Astrocyte of the spinal cord (primary cell): Measurements from ENCODE around the gene ZNF490.
"Not testable (repeated sequence)": the region's sequence is repeated elsewhere in the genome, so short reads cannot be mapped to it uniquely, and the experiment has no call there.

Source experiments
- DNase-seq: peaks from one replicate; pipeline ENCODE4 v3.0.0; 2011; ENCODE audit warnings: low read depth, low spot score
- H3K4me3 ChIP-seq: 2 replicates; pipeline ENCODE4 v1.5.1; 2011; ENCODE audit warnings: low read depth, mild to moderate bottlenecking, low read length, moderate library complexity
- CTCF ChIP-seq: IDR thresholded peaks from 2 replicates; pipeline ENCODE4 v1.5.1; 2012; ENCODE audit warnings: low read depth, mild to moderate bottlenecking, low read length, inconsistent platforms
- in situ Hi-C: cut with HindIII; loops from 2 replicates; pipeline ENCODE4 v1.10.0; 2017; ENCODE audit warnings: low sequenced_read_pairs

The ZNF490 gene

GRCh38 chr19:12648088-12648487 lies 37.5 kb upstream of the ZNF490 start:
- H3K4me3 ChIP-seq, result no peak overlapping the region
- no peak for DNase-seq
- in situ Hi-C loops, result no loop called here
- TF ChIP-seq CTCF, result peak; percentile 42

GRCh38 chr19:12647490-12648071 lies 37.0 kb upstream of the ZNF490 start:
- no peak for TF ChIP-seq CTCF
- in situ Hi-C loops, result no loop called here
- no peak overlapping the region for H3K4me3 ChIP-seq
- DNase-seq, result no peak

- no peak for TF ChIP-seq CTCF
- DNase-seq, result no peak
- in situ Hi-C loops, result no loop called here
- no peak overlapping the region for H3K4me3 ChIP-seq
Measured at GRCh38 chr19:12647047-12647446, 36.4 kb upstream of the ZNF490 start.

GRCh38 chr19:12646551-12646950 lies 35.9 kb upstream of the ZNF490 start:
- no peak overlapping the region for H3K4me3 ChIP-seq
- no peak for TF ChIP-seq CTCF
- in situ Hi-C loops, result no loop called here
- no peak for DNase-seq

GRCh38 chr19:12643716-12644115 lies 33.1 kb upstream of the ZNF490 start:
- H3K4me3 ChIP-seq, DNase-seq, in situ Hi-C loops: not testable (repeated sequence)

- no peak for TF ChIP-seq CTCF
- in situ Hi-C loops, result no loop called here
- no peak overlapping the region for H3K4me3 ChIP-seq
Measured at GRCh38 chr19:12642506-12642905, 31.9 kb upstream of the ZNF490 start.

GRCh38 chr19:12641456-12641855 lies 30.8 kb upstream of the ZNF490 start:
- TF ChIP-seq CTCF, result no peak
- in situ Hi-C loops, result no loop called here
- no peak for DNase-seq

More at GRCh38 chr19:12642506-12642905, 31.9 kb upstream of the ZNF490 start:
- DNase-seq, result no peak

More at GRCh38 chr19:12641456-12641855, 30.8 kb upstream of the ZNF490 start:
- H3K4me3 ChIP-seq, result no peak overlapping the region
